A549 treated with AZD2906 at 1 μM for 4 hours (cell line): ENCODE data around the gene RAB27B. TPM values are rescaled to one million over a fixed set of nuclear protein-coding genes. Genes with fewer than 3 reads are reported as not detected.

Experiments used
- total RNA-seq: library from RNA; stranded (reverse); fragments of 200-300 nt; extraction: Qiagen RNA extraction; gene quantifications from 5 replicates; pipeline ENCODE4 v1.2.3, GENCODE V29; 2022

RAB27B gene
- total RNA-seq = 11.0 to 16.7 TPM (median 13.1 TPM) in 5 replicates

GRCh38 chr18:54828281-54828881, at the start of gene RAB27B:
RAB27B (plus strand) TSS chr18:54828477; CDS start chr18:54877586, 49,109 bp downstream.

Other genes starting within 250 kb of the RAB27B start
- gene DYNAP, start 237.2 kb upstream of the RAB27B start, total RNA-seq = not detected in 5 replicates
- gene CCDC68, start 131.0 kb downstream of the RAB27B start, total RNA-seq = 3.8 to 7.4 TPM (median 5.3 TPM) in 5 replicates